GM23338 (cell line): ENCODE data around the gene FCER2. TPM values are rescaled to one million over a fixed set of nuclear protein-coding genes. Genes with fewer than 3 reads are reported as not detected.

Experiments used
- ATAC-seq: fragments of 200-7000 bp; cut with Tn5 transposase; 3 replicates; pipeline ENCODE4 v1.9.1; 2020
- DNase-seq: peaks from one replicate; pipeline ENCODE4 v3.0.0-alpha.2; 2015; ENCODE audit warnings: low spot score
- H2AFZ ChIP-seq: fragments of 200-600 bp; sonication (generic); 2 replicates; pipeline ENCODE4 v1.8.0; 2016; ENCODE audit warnings: antibody characterized with exemption, mild to moderate bottlenecking, moderate library complexity
- H3F3A ChIP-seq: fragments of 200-600 bp; sonication (generic); replicated peaks from 2 replicates; pipeline ENCODE4 v1.8.0; 2017; ENCODE audit warnings: antibody characterized with exemption, mixed run types, low read depth
- H3K27ac ChIP-seq: fragments of 200-600 bp; sonication (generic); 2 replicates; pipeline ENCODE4 v1.6.1; 2016; ENCODE audit warnings: low read depth
- H3K27me3 ChIP-seq: fragments of 200-600 bp; sonication (generic); 2 replicates; pipeline ENCODE4 v1.8.0; 2016; ENCODE audit warnings: mild to moderate bottlenecking, mixed run types, moderate library complexity; ENCODE audit not compliant: insufficient read depth
- H3K36me3 ChIP-seq: fragments of 200-600 bp; sonication (generic); 2 replicates; pipeline ENCODE4 v1.8.0; 2016; ENCODE audit warnings: mild to moderate bottlenecking; ENCODE audit not compliant: insufficient read depth
- H3K4me1 ChIP-seq: fragments of 200-600 bp; sonication (generic); 2 replicates; pipeline ENCODE4 v1.8.0; 2016; ENCODE audit warnings: mild to moderate bottlenecking, moderate library complexity; ENCODE audit not compliant: insufficient read depth
- H3K4me2 ChIP-seq: fragments of 200-600 bp; sonication (generic); 2 replicates; pipeline ENCODE4 v1.7.1; 2017; ENCODE audit warnings: mixed run types
- H3K4me3 ChIP-seq: fragments of 200-600 bp; sonication (generic); 2 replicates; pipeline ENCODE4 v1.6.1; 2016; ENCODE audit warnings: mixed run types
- H3K79me2 ChIP-seq: fragments of 200-600 bp; sonication (generic); replicated peaks from 2 replicates; pipeline ENCODE4 v1.8.0; 2017; ENCODE audit warnings: mild to moderate bottlenecking; ENCODE audit not compliant: insufficient read depth
- H3K9me2 ChIP-seq: fragments of 200-600 bp; sonication (generic); 2 replicates; pipeline ENCODE4 v1.8.0; 2017; ENCODE audit not compliant: insufficient read depth
- H4K20me1 ChIP-seq: fragments of 200-600 bp; sonication (generic); replicated peaks from 2 replicates; pipeline ENCODE4 v1.8.0; 2017; ENCODE audit warnings: mild to moderate bottlenecking; ENCODE audit not compliant: insufficient read depth
- H3K27ac Mint-ChIP-seq: 2 replicates; pipeline ENCODE4 v1.8.0; 2020; ENCODE audit warnings: inconsistent platforms, mild to moderate bottlenecking, moderate library complexity, mixed read lengths
- H3K27me3 Mint-ChIP-seq: 3 replicates; pipeline ENCODE4 v1.8.0; 2022; ENCODE audit warnings: low read depth, mild to moderate bottlenecking, moderate library complexity, mixed read lengths, inconsistent platforms; ENCODE audit not compliant: insufficient read depth, poor library complexity
- H3K36me3 Mint-ChIP-seq: 3 replicates; pipeline ENCODE4 v1.8.0; 2021; ENCODE audit warnings: low read depth, mild to moderate bottlenecking, inconsistent platforms, moderate library complexity, mixed read lengths
- H3K4me1 Mint-ChIP-seq: 3 replicates; pipeline ENCODE4 v1.8.0; 2020; ENCODE audit warnings: mild to moderate bottlenecking, inconsistent platforms, mixed read lengths
- H3K4me3 Mint-ChIP-seq: 3 replicates; pipeline ENCODE4 v1.8.0; 2021; ENCODE audit warnings: moderate library complexity, mild to moderate bottlenecking, inconsistent platforms, mixed read lengths
- H3K9me3 Mint-ChIP-seq: 3 replicates; pipeline ENCODE4 v1.8.0; 2020; ENCODE audit warnings: moderate library complexity, mild to moderate bottlenecking, inconsistent platforms, mixed read lengths
- CREB1 ChIP-seq: fragments of 250-450 bp; sonication (Bioruptor Pico); IDR thresholded peaks from 2 replicates; pipeline ENCODE4 v1.5.0; 2020; ENCODE audit warnings: low read depth, mild to moderate bottlenecking, moderate library complexity
- CTCF ChIP-seq, 2 experiments: fragments of 200-600 bp in 1 of 2; sonication (generic) in 1 of 2; conservative IDR thresholded peaks; 2 replicates each; pipeline versions ENCODE4 v1.5.1 to v1.6.1; 2016 to 2017; ENCODE audit warnings: antibody characterized with exemption in 2 of 2, low read depth in 2 of 2, mild to moderate bottlenecking in 2 of 2, moderate library complexity in 1 of 2
- ETS1 ChIP-seq: IDR thresholded peaks from 2 replicates; pipeline ENCODE4 v1.6.1; 2016; ENCODE audit warnings: antibody characterized with exemption
- EZH2 ChIP-seq: fragments of 200-600 bp; sonication (generic); IDR thresholded peaks from one replicate; pipeline ENCODE4 v1.8.0; 2017; ENCODE audit warnings: antibody characterized with exemption, mild to moderate bottlenecking, low read depth; ENCODE audit not compliant: unreplicated experiment
- EZH2phosphoT487 ChIP-seq: fragments of 200-600 bp; sonication (generic); IDR thresholded peaks from one replicate; pipeline ENCODE4 v1.8.1; 2018; ENCODE audit warnings: antibody characterized with exemption; ENCODE audit not compliant: unreplicated experiment
- JUNB ChIP-seq: IDR thresholded peaks from one replicate; pipeline ENCODE4 v1.6.1; 2016; ENCODE audit warnings: antibody characterized with exemption; ENCODE audit not compliant: unreplicated experiment
- NANOG ChIP-seq: IDR thresholded peaks from 2 replicates; pipeline ENCODE4 v1.6.1; 2016; ENCODE audit warnings: antibody characterized with exemption, borderline replicate concordance
- POLR2AphosphoS5 ChIP-seq: IDR thresholded peaks from 2 replicates; pipeline ENCODE4 v1.6.1; 2016; ENCODE audit warnings: antibody characterized with exemption, low read depth
- REST ChIP-seq: IDR thresholded peaks from one replicate; pipeline ENCODE4 v1.6.1; 2018; ENCODE audit warnings: antibody characterized with exemption; ENCODE audit not compliant: unreplicated experiment
- STAT1 ChIP-seq: IDR thresholded peaks from one replicate; pipeline ENCODE4 v1.6.1; 2016; ENCODE audit warnings: antibody characterized with exemption; ENCODE audit not compliant: unreplicated experiment
- ZNF114 ChIP-seq: fragments of 250-450 bp; sonication (Bioruptor Pico); IDR thresholded peaks from 2 replicates; pipeline ENCODE4 v1.5.0; 2020; ENCODE audit warnings: mild to moderate bottlenecking, moderate library complexity
- ZNF331 ChIP-seq: fragments of 250-450 bp; sonication (Bioruptor Pico); IDR thresholded peaks from 2 replicates; pipeline ENCODE4 v1.5.0; 2020; ENCODE audit warnings: low read depth, mild to moderate bottlenecking, moderate library complexity
- ZNF462 ChIP-seq: fragments of 250-450 bp; sonication (Bioruptor Pico); IDR thresholded peaks from 2 replicates; pipeline ENCODE4 v1.5.0; 2020; ENCODE audit warnings: mild to moderate bottlenecking, moderate library complexity
- polyA plus RNA-seq: library from polyadenylated mRNA; unstranded; fragments of >200 nt; fragmentation: Nextera tagmentation; extraction: Ambion mirVana; gene quantifications from 2 replicates; pipeline ENCODE4 v1.2.1, GENCODE V29; 2016
- total RNA-seq: library from RNA; depleted of rRNA; stranded (reverse); fragments of >200 nt; shearing (Covaris generic); gene quantifications from 2 replicates; pipeline ENCODE4 v1.2.3, GENCODE V29; 2014

FCER2 gene
- total and polyA plus RNA-seq, 2 experiments from 2014 or later: 0.29 TPM; not detected in 1

- Mint-ChIP-seq H3K36me3 (peaks cover 3% of the 10 kb centered on the region; the same call in 1 of the 3 replicates), H3K4me3 (no peak overlapping the region), H3K9me3 (no peaks in the 10 kb centered on the region), H3K27ac (no peak overlapping the region), H3K27me3 (peaks cover 29% of the 10 kb centered on the region), H3K4me1 (peaks cover 7% of the 10 kb centered on the region; the same call in 1 of the 3 replicates)
- Histone ChIP-seq H4K20me1 (no peaks in the 10 kb centered on the region; the same call in 1 of the 2 replicates), H3K27me3 (peaks cover 19% of the 10 kb centered on the region), H3K4me1 (no peaks in the 10 kb centered on the region), H2AFZ (no peak overlapping the region), H3K9me2 (no peaks in the 10 kb centered on the region), H3F3A (no peaks in the 10 kb centered on the region), H3K4me2 (no peak overlapping the region), H3K79me2 (no peaks in the 10 kb centered on the region), H3K36me3 (no peaks in the 10 kb centered on the region), H3K27ac (no peak overlapping the region), H3K4me3 (no peak overlapping the region)
- TF ChIP-seq EZH2 (no peak), ZNF331 (no peak), STAT1 (no peak), EZH2phosphoT487 (no peak), ZNF462 (CRISPR knock-in tag) (no peak), POLR2AphosphoS5 (no peak), CREB1 (no peak), REST (no peak), ZNF114 (CRISPR knock-in tag) (no peak), ETS1 (no peak), NANOG (no peak), JUNB (no peak), CTCF (conservative IDR thresholded peaks at IDR 0.05; ENCODE audit: low read depth in 2 of 2) (no peak)
- ATAC-seq: no peak
- DNase-seq: no peak
Measured at GRCh38 chr19:7648265-7649014, 53.5 kb downstream of the FCER2 start.
